HUES64 (cell line): ENCODE results near the gene STT3B.

Experiments used
- H3K27ac ChIP-seq: 2 replicates; pipeline ENCODE4 v1.7.0; 2013; ENCODE audit warnings: low read depth, low read length, inconsistent platforms
- H3K27me3 ChIP-seq: 2 replicates; pipeline ENCODE4 v1.6.1; 2013; ENCODE audit warnings: mild to moderate bottlenecking, low read length; ENCODE audit not compliant: insufficient read depth
- H3K36me3 ChIP-seq: 2 replicates; pipeline ENCODE4 v1.6.1; 2013; ENCODE audit warnings: mild to moderate bottlenecking, low read length; ENCODE audit not compliant: insufficient read depth
- H3K4me1 ChIP-seq: 2 replicates; pipeline ENCODE4 v1.6.1; 2013; ENCODE audit warnings: mild to moderate bottlenecking, low read length, moderate library complexity; ENCODE audit not compliant: insufficient read depth
- H3K4me3 ChIP-seq: 2 replicates; pipeline ENCODE4 v1.5.1; 2013; ENCODE audit warnings: mild to moderate bottlenecking, low read length, moderate library complexity
- H3K9ac ChIP-seq: 2 replicates; pipeline ENCODE4 v1.6.1; 2013; ENCODE audit warnings: mild to moderate bottlenecking, low read depth, low read length
- H3K9me3 ChIP-seq: 2 replicates; pipeline ENCODE4 v1.6.1; 2013; ENCODE audit warnings: low read depth, low read length; ENCODE audit not compliant: insufficient read depth
- WGBS: fragments of 150-250, 120-280 bp; methylation state at CpG from one replicate; pipeline ENCODE4 v1.1.7; 2013; ENCODE audit warnings: missing lambda C conversion rate; 5-methylcytosine and 5-hydroxymethylcytosine counted together

The STT3B gene

DNA sequence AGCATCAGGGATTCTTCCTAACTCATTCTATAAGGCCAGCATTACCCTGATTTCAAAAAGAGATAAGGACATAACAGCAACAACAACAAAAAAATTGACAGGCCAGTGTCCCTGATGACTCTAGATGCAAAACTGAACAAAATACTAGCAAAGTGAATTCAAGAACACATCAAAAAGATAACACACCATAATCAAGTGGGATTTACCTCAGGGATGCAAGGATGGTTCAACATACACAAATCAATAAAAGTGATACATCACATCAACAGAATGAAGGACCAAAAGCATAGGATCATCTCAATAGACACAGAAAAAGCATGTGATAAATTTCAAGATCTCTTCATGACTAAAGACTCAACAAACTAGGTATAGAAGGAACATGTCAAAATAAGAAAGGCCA is 119.6 kb downstream of the STT3B start:
- Histone ChIP-seq H3K27me3 (no peaks in the 10 kb centered on the region), H3K27ac (no peak overlapping the region), H3K4me3 (no peak overlapping the region), H3K9me3 (peaks cover 82% of the 10 kb centered on the region; the same call in 1 of the 2 replicates), H3K9ac (no peak overlapping the region), H3K4me1 (no peaks in the 10 kb centered on the region), H3K36me3 (peaks cover 12% of the 10 kb centered on the region)

GRCh38 chr3:31653464-31653863 is 120.7 kb downstream of the STT3B start:
- H3K36me3 ChIP-seq = peaks cover 2% of the 10 kb centered on the region; the same call in 1 of the 2 replicates
- 83% methylated on average over 1 of the region's 1 CpG for WGBS
- H3K4me1 ChIP-seq = no peaks in the 10 kb centered on the region
- no peaks in the 10 kb centered on the region for H3K27me3 ChIP-seq
- no peak overlapping the region for H3K4me3 ChIP-seq
- H3K9me3 ChIP-seq = peaks cover 71% of the 10 kb centered on the region; the same call in 1 of the 2 replicates
- H3K9ac ChIP-seq = no peak overlapping the region
- H3K27ac ChIP-seq = no peak overlapping the region

GRCh38 chr3:31654998-31655397 is 122.3 kb downstream of the STT3B start:
- Histone ChIP-seq H3K36me3 (peaks cover 6% of the 10 kb centered on the region; the same call in 1 of the 2 replicates), H3K27me3 (no peaks in the 10 kb centered on the region), H3K4me3 (no peak overlapping the region), H3K9ac (no peak overlapping the region), H3K27ac (no peak overlapping the region), H3K4me1 (no peaks in the 10 kb centered on the region), H3K9me3 (peaks cover 59% of the 10 kb centered on the region; the same call in 1 of the 2 replicates)

GRCh38 chr3:31659246-31659645 is 126.5 kb downstream of the STT3B start:
- Histone ChIP-seq H3K27me3 (no peaks in the 10 kb centered on the region), H3K36me3 (peaks cover 25% of the 10 kb centered on the region)

DNA sequence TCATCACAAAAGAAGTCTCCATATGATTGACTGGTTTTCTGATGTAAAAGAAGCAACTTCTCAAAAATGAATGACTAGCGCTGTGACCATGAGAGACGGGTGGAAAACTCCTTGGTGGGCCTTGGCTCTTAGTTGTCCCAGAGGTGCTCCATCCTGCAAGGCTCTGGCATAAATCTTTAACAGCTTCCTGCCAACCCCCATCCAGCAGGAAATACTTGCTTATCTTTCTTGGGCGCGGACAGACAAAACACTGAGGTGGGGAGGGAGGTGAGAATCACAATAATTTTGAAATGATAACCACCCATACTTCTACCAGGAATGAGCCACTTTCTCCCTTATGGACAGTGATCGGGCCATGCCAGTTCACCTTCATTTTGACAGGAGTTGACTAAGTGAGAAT is 128.6 kb downstream of the STT3B start:
- no peak overlapping the region for H3K9ac ChIP-seq
- H3K4me1 ChIP-seq = 0 out of 2 replicates have a peak, but pooled peaks cover 2% of the 10 kb centered on the region
- H3K27me3 ChIP-seq = no peaks in the 10 kb centered on the region
- no peaks in the 10 kb centered on the region; the same call in 1 of the 2 replicates for H3K9me3 ChIP-seq
- no peak overlapping the region for H3K27ac ChIP-seq
- H3K4me3 ChIP-seq = no peak overlapping the region
- WGBS = 91% methylated on average over 2 of the region's 5 CpGs
- peaks cover 26% of the 10 kb centered on the region for H3K36me3 ChIP-seq

More at GRCh38 chr3:31659246-31659645, 126.5 kb downstream of the STT3B start:
- no peak overlapping the region for H3K9ac ChIP-seq
- H3K4me3 ChIP-seq = no peak overlapping the region
- H3K4me1 ChIP-seq = 0 out of 2 replicates have a peak, but pooled peaks cover 2% of the 10 kb centered on the region
- no peak overlapping the region for H3K27ac ChIP-seq
- peaks cover 19% of the 10 kb centered on the region; the same call in 1 of the 2 replicates for H3K9me3 ChIP-seq

GRCh38 chr3:31661993-31662670 is 129.4 kb downstream of the STT3B start:
- Histone ChIP-seq H3K27me3 (no peaks in the 10 kb centered on the region), H3K4me3 (no peak overlapping the region), H3K27ac (no peak overlapping the region), H3K36me3 (peaks cover 26% of the 10 kb centered on the region), H3K9ac (no peak overlapping the region), H3K9me3 (no peaks in the 10 kb centered on the region; the same call in 1 of the 2 replicates), H3K4me1 (0 out of 2 replicates have a peak, but pooled peaks cover 2% of the 10 kb centered on the region)
- WGBS = 89% methylated on average over 5 of the region's 5 CpGs

DNA sequence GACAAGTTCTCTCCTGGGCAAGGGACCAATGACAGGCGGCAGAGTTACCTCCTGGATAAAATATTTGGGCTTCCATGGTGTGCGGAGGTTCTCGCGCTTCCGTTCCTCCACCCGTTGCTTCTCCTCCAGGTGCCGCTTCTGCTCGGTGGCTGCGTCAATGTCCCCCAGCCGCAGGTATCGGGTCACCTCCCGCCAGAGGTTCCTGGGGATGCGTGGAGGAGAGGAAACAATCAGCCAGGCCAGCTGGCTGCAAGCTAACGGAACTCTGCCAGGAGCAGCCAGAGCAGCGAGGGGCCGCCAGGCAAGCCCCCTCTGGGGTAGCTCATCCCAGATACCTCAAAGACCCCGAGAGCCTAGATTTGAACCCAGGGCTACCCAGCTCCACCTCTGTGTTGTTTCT is 131.3 kb downstream of the STT3B start:
- Histone ChIP-seq H3K9ac (no peak overlapping the region), H3K27me3 (no peaks in the 10 kb centered on the region), H3K36me3 (peaks cover 34% of the 10 kb centered on the region), H3K4me3 (no peak overlapping the region), H3K9me3 (no peaks in the 10 kb centered on the region), H3K4me1 (0 out of 2 replicates have a peak, but pooled peaks cover 2% of the 10 kb centered on the region), H3K27ac (no peak overlapping the region)
- WGBS = 95% methylated on average over 17 of the region's 17 CpGs

GRCh38 chr3:31667582-31667981 is 134.9 kb downstream of the STT3B start:
- Histone ChIP-seq H3K9ac (no peak overlapping the region), H3K4me3 (no peak overlapping the region), H3K4me1 (no peaks in the 10 kb centered on the region), H3K36me3 (peaks cover 27% of the 10 kb centered on the region; the same call in 1 of the 2 replicates), H3K27me3 (no peaks in the 10 kb centered on the region), H3K27ac (no peak overlapping the region), H3K9me3 (no peaks in the 10 kb centered on the region)
- WGBS = 100% methylated on average over 1 of the region's 1 CpG

DNA sequence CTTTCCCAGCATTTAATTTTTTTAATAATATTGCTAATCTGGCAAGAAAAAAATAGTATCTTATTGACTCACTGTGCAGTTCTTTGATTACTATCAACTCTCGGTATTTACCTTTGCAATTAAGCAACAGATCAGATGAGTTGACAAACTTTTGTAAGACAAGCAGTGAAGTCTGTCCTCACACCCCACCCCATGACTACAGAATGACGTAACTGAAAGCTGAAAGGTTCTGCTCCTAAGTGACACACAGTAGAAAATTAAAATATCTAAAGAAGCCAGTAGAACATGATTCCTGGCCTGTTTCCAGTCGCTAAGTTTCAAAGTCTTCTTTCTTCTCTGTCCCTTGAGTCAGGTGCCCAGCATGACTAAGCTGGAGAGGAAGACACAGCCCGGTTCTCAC is 135.5 kb downstream of the STT3B start:
- Histone ChIP-seq H3K27me3 (no peaks in the 10 kb centered on the region), H3K9me3 (no peaks in the 10 kb centered on the region), H3K36me3 (peaks cover 27% of the 10 kb centered on the region; the same call in 1 of the 2 replicates), H3K27ac (no peak overlapping the region), H3K4me3 (no peak overlapping the region), H3K9ac (no peak overlapping the region), H3K4me1 (no peaks in the 10 kb centered on the region)
- 82% methylated on average over 4 of the region's 4 CpGs for WGBS

DNA sequence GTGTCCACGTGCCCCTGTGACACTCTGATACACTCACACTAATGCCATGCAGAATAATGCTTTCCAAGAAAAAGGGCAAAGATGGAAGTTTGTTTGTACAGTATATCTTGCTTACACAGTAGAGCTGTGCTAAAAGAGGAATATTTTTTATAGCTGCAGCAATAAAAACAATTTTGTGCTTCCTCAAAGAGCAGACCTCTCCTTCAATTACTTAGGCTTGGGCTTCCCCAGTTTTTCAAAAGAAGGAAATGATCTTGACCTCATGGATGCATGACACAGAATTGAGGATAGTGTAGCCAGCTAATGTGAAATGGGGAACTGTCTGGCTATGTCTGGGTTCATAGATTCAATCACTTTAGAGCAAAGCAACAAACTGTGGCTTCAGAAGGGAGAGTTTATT is 137.4 kb downstream of the STT3B start:
- Histone ChIP-seq H3K9me3 (no peaks in the 10 kb centered on the region), H3K4me1 (no peaks in the 10 kb centered on the region), H3K36me3 (peaks cover 23% of the 10 kb centered on the region; the same call in 1 of the 2 replicates), H3K4me3 (no peak overlapping the region), H3K9ac (no peak overlapping the region), H3K27ac (no peak overlapping the region), H3K27me3 (no peaks in the 10 kb centered on the region)
- WGBS = 94% methylated on average over 1 of the region's 1 CpG

DNA sequence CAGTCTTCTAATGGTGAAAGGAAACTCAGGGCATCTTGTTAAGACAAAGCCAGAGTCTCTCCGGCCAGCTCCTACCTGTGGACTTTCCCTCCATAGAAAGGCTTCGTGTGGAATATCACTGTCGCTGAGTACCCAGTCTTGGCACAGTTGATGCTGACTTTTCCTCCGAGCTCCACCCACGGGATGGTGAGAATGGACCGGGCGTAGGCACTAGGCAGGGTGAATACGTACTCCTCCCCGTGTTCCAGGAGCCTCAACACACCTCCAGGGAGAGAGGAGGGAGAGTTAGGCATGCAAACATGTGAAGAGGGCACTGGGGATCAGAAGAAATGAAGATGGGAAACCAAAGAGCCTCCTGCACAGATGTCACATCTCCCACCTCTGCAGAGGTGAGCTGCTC is 138.0 kb downstream of the STT3B start:
- H3K9ac ChIP-seq = no peak overlapping the region
- peaks cover 23% of the 10 kb centered on the region; the same call in 1 of the 2 replicates for H3K36me3 ChIP-seq
- no peaks in the 10 kb centered on the region for H3K4me1 ChIP-seq
- no peak overlapping the region for H3K4me3 ChIP-seq
- no peak overlapping the region for H3K27ac ChIP-seq
- 87% methylated on average over 9 of the region's 9 CpGs for WGBS
- H3K27me3 ChIP-seq = no peaks in the 10 kb centered on the region
- no peaks in the 10 kb centered on the region for H3K9me3 ChIP-seq
